HEK293 (cell line): ENCODE data around the gene JHY.
A peak's percentile ranks its signal among the peaks of the same experiment; 100 is the strongest.

Experiments
- CTCF ChIA-PET: fragments of 350-600 bp; formaldehyde crosslinking; extraction: SDS; loops from one replicate; lab custom pipeline; 2021; ENCODE audit warnings: antibody characterized with exemption; lab: Yijun Ruan, JAX
- POLR2A ChIA-PET: fragments of 300-600 bp; formaldehyde crosslinking; extraction: SDS; loops from one replicate; lab custom pipeline; 2020; ENCODE audit warnings: antibody characterized with exemption, inconsistent platforms; lab: Yijun Ruan, JAX
- H3K27ac ChIP-seq: fragments of 200-500 bp; sonication (Bioruptor generic); 2 replicates; pipeline ENCODE4 v1.5.1; 2014; ENCODE audit warnings: low read depth, low read length, control low read depth, inconsistent platforms; ENCODE audit errors: extremely low read depth
- H3K36me3 ChIP-seq, 2 experiments: fragments of 200-500 bp in 1 of 2; sonication (Bioruptor generic) in 1 of 2; 1 replicate in 1 of 2; 2 replicates in 1 of 2; pipeline ENCODE4 v1.5.1; 2014 to 2017; ENCODE audit warnings: inconsistent platforms in 2 of 2, low read length in 2 of 2; ENCODE audit not compliant: control insufficient read depth in 2 of 2, insufficient read depth in 1 of 2
- H3K4me1 ChIP-seq: fragments of 200-500 bp; sonication (Bioruptor generic); 2 replicates; pipeline ENCODE4 v1.5.1; 2014; ENCODE audit warnings: mild to moderate bottlenecking, low read length, inconsistent platforms; ENCODE audit not compliant: control insufficient read depth, insufficient read depth
- H3K4me3 ChIP-seq: 2 replicates; pipeline ENCODE4 v1.5.1; 2011; ENCODE audit warnings: low read depth, mild to moderate bottlenecking, control low read depth, low read length, moderate library complexity
- H3K9me3 ChIP-seq: fragments of 200-500 bp; sonication (Bioruptor generic); 2 replicates; pipeline ENCODE4 v1.5.1; 2014; ENCODE audit warnings: low read depth, low read length, inconsistent platforms; ENCODE audit not compliant: control insufficient read depth, insufficient read depth
- EGR2 ChIP-seq: fragments of 450-650 bp; formaldehyde crosslinking; IDR thresholded peaks from 2 replicates; pipeline ENCODE4 v1.5.1; 2016; ENCODE audit warnings: low read depth, missing biosample characterization, missing genetic modification characterization
- GFI1B ChIP-seq: fragments of 450-650 bp; formaldehyde crosslinking; IDR thresholded peaks from 2 replicates; pipeline ENCODE4 v1.5.1; 2016; ENCODE audit warnings: missing biosample characterization, missing genetic modification characterization
- GLIS1 ChIP-seq: fragments of 450-650 bp; formaldehyde crosslinking; IDR thresholded peaks from 2 replicates; pipeline ENCODE4 v1.5.1; 2016; ENCODE audit warnings: missing biosample characterization, missing genetic modification characterization
- HOXD13 ChIP-seq: sonication (generic); formaldehyde crosslinking; IDR thresholded peaks from 2 replicates; pipeline ENCODE4 v1.8.0; 2022; ENCODE audit warnings: missing genetic modification reagents, borderline replicate concordance
- KLF1 ChIP-seq: fragments of 450-650 bp; formaldehyde crosslinking; IDR thresholded peaks from 2 replicates; pipeline ENCODE4 v1.5.1; 2016; ENCODE audit warnings: missing biosample characterization, missing genetic modification characterization
- KLF16 ChIP-seq: fragments of 450-650 bp; formaldehyde crosslinking; IDR thresholded peaks from 2 replicates; pipeline ENCODE4 v1.5.1; 2017; ENCODE audit warnings: missing biosample characterization, missing genetic modification characterization
- KLF8 ChIP-seq: fragments of 450-650 bp; formaldehyde crosslinking; IDR thresholded peaks from 2 replicates; pipeline ENCODE4 v1.5.1; 2016; ENCODE audit warnings: missing biosample characterization, missing genetic modification characterization
- PRDM1 ChIP-seq: fragments of 450-650 bp; formaldehyde crosslinking; IDR thresholded peaks from 2 replicates; pipeline ENCODE4; 2016; ENCODE audit warnings: missing biosample characterization, missing genetic modification characterization
- SP7 ChIP-seq: fragments of 450-650 bp; formaldehyde crosslinking; IDR thresholded peaks from 2 replicates; pipeline ENCODE4 v1.5.1; 2016; ENCODE audit warnings: missing biosample characterization, missing genetic modification characterization
- TSHZ1 ChIP-seq: fragments of 450-650 bp; formaldehyde crosslinking; IDR thresholded peaks from 2 replicates; pipeline ENCODE4 v1.5.1; 2016; ENCODE audit warnings: missing biosample characterization, missing genetic modification characterization, borderline replicate concordance
- ZFHX2 ChIP-seq: fragments of 450-650 bp; formaldehyde crosslinking; conservative IDR thresholded peaks from 2 replicates; pipeline ENCODE4 v1.5.1; 2016; ENCODE audit warnings: missing biosample characterization, missing genetic modification characterization
- ZFP3 ChIP-seq: fragments of 450-650 bp; formaldehyde crosslinking; IDR thresholded peaks from 2 replicates; pipeline ENCODE4 v1.5.1; 2016; ENCODE audit warnings: low read depth, missing biosample characterization, missing genetic modification characterization
- ZIC2 ChIP-seq: fragments of 450-650 bp; formaldehyde crosslinking; IDR thresholded peaks from 2 replicates; pipeline ENCODE4 v1.5.1; 2016; ENCODE audit warnings: missing biosample characterization, missing genetic modification characterization
- ZNF18 ChIP-seq: fragments of 450-650 bp; formaldehyde crosslinking; IDR thresholded peaks from 2 replicates; pipeline ENCODE4 v1.5.1; 2016; ENCODE audit warnings: missing biosample characterization, missing genetic modification characterization
- ZNF221 ChIP-seq: fragments of 450-650 bp; formaldehyde crosslinking; IDR thresholded peaks from 2 replicates; pipeline ENCODE4 v1.5.1; 2017; ENCODE audit warnings: missing biosample characterization, missing genetic modification characterization, borderline replicate concordance
- ZNF404 ChIP-seq: fragments of 450-650 bp; formaldehyde crosslinking; IDR thresholded peaks from 2 replicates; pipeline ENCODE4 v1.5.1; 2017; ENCODE audit warnings: missing biosample characterization, missing genetic modification characterization
- ZNF423 ChIP-seq: fragments of 450-650 bp; formaldehyde crosslinking; IDR thresholded peaks from 2 replicates; pipeline ENCODE4 v1.5.1; 2016; ENCODE audit warnings: missing biosample characterization, missing genetic modification characterization
- ZNF449 ChIP-seq: fragments of 450-650 bp; formaldehyde crosslinking; IDR thresholded peaks from 2 replicates; pipeline ENCODE4 v1.5.1; 2017; ENCODE audit warnings: missing biosample characterization, mild to moderate bottlenecking, missing genetic modification characterization, moderate library complexity
- ZNF544 ChIP-seq: fragments of 450-650 bp; formaldehyde crosslinking; IDR thresholded peaks from 2 replicates; pipeline ENCODE4 v1.5.0; 2017; ENCODE audit warnings: missing biosample characterization, missing genetic modification characterization
- ZNF560 ChIP-seq: fragments of 450-650 bp; formaldehyde crosslinking; IDR thresholded peaks from 2 replicates; pipeline ENCODE4 v1.5.1; 2017; ENCODE audit warnings: missing biosample characterization, missing genetic modification characterization, borderline replicate concordance
- ZNF623 ChIP-seq: fragments of 450-650 bp; formaldehyde crosslinking; IDR thresholded peaks from 2 replicates; pipeline ENCODE4 v1.5.1; 2016; ENCODE audit warnings: missing biosample characterization, missing genetic modification characterization
- ZNF692 ChIP-seq: fragments of 450-650 bp; formaldehyde crosslinking; IDR thresholded peaks from 2 replicates; pipeline ENCODE4 v1.5.1; 2016; ENCODE audit warnings: missing biosample characterization, missing genetic modification characterization
- ZNF768 ChIP-seq: fragments of 450-650 bp; formaldehyde crosslinking; IDR thresholded peaks from 2 replicates; pipeline ENCODE4 v1.5.1; 2018; ENCODE audit warnings: missing biosample characterization, mild to moderate bottlenecking, missing genetic modification characterization

The JHY gene

DNA sequence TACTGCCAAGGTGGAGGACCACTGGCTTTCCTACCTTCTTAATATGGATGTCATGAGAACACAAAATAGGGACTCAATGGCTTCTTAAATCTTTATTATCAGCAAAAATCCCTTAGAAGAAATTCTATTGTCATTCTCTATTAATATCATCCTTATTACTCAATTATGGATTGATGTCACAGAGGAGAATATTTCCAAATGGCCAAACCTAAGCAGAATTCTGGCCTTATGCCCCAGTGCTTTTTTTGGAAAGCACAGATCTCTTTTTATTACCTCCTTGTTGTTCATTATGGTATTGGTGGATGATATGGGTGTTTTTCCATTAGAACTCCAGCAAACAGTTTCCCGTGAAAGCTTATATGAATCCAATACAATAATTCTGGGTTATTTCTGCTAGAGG is 34.4 kb upstream of the JHY start (continued):
- no peak for TF ChIP-seq HOXD13
- TF ChIP-seq ZFP3 (tag by site-specific recombination), result no peak
- TF ChIP-seq ZNF221 (tag by site-specific recombination), result no peak
- TF ChIP-seq ZNF560, result no peak
- no peak for TF ChIP-seq ZNF623
- TF ChIP-seq KLF16 (tag by site-specific recombination), result no peak
- TF ChIP-seq PRDM1, result no peak
- TF ChIP-seq ZNF692 (tag by site-specific recombination), result no peak
- no peak for TF ChIP-seq ZNF18
- TF ChIP-seq ZNF404, result no peak
- no peak for TF ChIP-seq ZNF544 (tag by site-specific recombination)
- TF ChIP-seq ZNF449 (tag by site-specific recombination), result no peak
- no peak for TF ChIP-seq ZNF423 (tag by site-specific recombination)

- no peak overlapping the region for H3K4me3 ChIP-seq
- TF ChIP-seq TSHZ1 (tag by site-specific recombination) (no peak), EGR2 (tag by site-specific recombination) (peak; percentile 82), GLIS1 (peak; percentile 34; the same call in 1 of the 2 replicates), KLF1 (tag by site-specific recombination) (0 out of 2 replicates have a peak, but pooled peaks have one; percentile 25), ZIC2 (peak; percentile 37; the same call in 1 of the 2 replicates), GFI1B (0 out of 2 replicates have a peak, but pooled peaks have one; percentile 14), SP7 (tag by site-specific recombination) (peak; percentile 86), KLF8 (tag by site-specific recombination) (no peak), ZFHX2 (peak; percentile 88), ZNF768 (no peak)
- POLR2A ChIA-PET, result no interaction called here
- CTCF ChIA-PET, result interaction anchor here (1.3 to 8.1 kb wide), 11 partner anchors 15 to 270 kb away, joined by 4 to 131 read pairs (median 35); no protein-coding TSS in a partner anchor
- H3K27ac ChIP-seq, result no peak overlapping the region
- no peaks in the 10 kb centered on the region for H3K36me3 ChIP-seq
- 0 out of 2 replicates have a peak, but pooled peaks cover 3% of the 10 kb centered on the region for H3K4me1 ChIP-seq
- no peaks in the 10 kb centered on the region for H3K9me3 ChIP-seq
These were observed 32.4 kb upstream of the JHY start for GRCh38 chr11:122850076-122850631.
